Neural progenitor cell (in vitro differentiated cells): ENCODE data around the gene SCMH1.

ENCODE experiments used
- EZH2 ChIP-seq: fragments of 200-600 bp; sonication (generic); IDR thresholded peaks from 2 replicates; pipeline ENCODE4 v1.6.1; 2017; ENCODE audit warnings: antibody characterized with exemption, mild to moderate bottlenecking, moderate library complexity
- EZH2phosphoT487 ChIP-seq: fragments of 200-600 bp; sonication (generic); IDR thresholded peaks from 2 replicates; pipeline ENCODE4 v1.6.1; 2017; ENCODE audit warnings: antibody characterized with exemption
- TF ChIP-seq, protein P1 (sequence below): fragments of 200-600 bp; sonication (generic); IDR thresholded peaks from 2 replicates; pipeline ENCODE4 v1.5.1; 2017; ENCODE audit warnings: antibody characterized with exemption, mild to moderate bottlenecking

DNA sequence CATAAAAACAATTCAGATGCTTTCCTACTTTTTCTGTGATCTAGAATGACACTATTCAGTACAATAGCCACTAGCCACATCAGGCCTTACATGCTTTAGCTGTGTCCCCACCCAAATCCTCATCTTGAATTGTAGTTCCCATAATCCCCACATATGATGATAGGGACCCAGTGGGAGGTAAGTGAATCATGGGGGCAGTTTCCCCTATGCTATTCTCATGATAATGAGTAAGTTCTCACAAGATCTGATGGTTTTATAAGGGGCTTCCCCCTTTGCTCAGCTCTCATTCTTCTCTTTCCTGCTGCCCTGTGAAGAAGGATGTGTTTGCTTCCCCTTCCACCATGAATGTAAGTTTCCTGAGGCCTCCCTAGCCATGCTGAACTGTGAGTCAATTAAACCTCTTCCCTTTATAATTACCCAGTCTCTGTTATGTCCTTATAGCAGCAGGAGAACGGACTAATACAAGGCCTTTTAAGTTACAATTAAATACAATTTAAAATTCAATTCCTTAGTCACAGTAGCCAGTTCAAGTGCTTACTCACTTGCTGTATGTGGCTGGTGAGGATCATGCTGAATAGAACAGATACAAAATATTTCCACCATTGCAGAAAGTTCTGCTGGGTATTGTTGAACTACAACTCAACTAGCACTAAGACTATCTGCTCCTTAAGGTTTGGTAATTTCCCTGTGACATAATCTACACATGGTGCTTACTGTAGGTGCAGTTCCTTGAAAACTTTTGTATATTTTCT lies 106.7 kb downstream of the SCMH1 start:
- TF ChIP-seq, protein P1, sequence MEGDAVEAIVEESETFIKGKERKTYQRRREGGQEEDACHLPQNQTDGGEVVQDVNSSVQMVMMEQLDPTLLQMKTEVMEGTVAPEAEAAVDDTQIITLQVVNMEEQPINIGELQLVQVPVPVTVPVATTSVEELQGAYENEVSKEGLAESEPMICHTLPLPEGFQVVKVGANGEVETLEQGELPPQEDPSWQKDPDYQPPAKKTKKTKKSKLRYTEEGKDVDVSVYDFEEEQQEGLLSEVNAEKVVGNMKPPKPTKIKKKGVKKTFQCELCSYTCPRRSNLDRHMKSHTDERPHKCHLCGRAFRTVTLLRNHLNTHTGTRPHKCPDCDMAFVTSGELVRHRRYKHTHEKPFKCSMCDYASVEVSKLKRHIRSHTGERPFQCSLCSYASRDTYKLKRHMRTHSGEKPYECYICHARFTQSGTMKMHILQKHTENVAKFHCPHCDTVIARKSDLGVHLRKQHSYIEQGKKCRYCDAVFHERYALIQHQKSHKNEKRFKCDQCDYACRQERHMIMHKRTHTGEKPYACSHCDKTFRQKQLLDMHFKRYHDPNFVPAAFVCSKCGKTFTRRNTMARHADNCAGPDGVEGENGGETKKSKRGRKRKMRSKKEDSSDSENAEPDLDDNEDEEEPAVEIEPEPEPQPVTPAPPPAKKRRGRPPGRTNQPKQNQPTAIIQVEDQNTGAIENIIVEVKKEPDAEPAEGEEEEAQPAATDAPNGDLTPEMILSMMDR, result no peak
- TF ChIP-seq EZH2 (no peak), EZH2phosphoT487 (no peak)
